RWPE2 (cell line): Measurements from ENCODE around the gene FANCC.
"Not testable (repeated sequence)": the region's sequence is repeated elsewhere in the genome, so short reads cannot be mapped to it uniquely, and the experiment has no call there.

Experiments used
- ATAC-seq: fragments of 200-7000 bp; cut with Tn5 transposase; 3 replicates; pipeline ENCODE4 v1.9.1; 2021; ENCODE audit warnings: low read depth
- DNase-seq: peaks from one replicate; pipeline ENCODE4 v3.0.0-alpha.2; 2020; ENCODE audit warnings: low spot score
- H3K27ac ChIP-seq: fragments of 450-650 bp; 2 replicates; pipeline ENCODE4 v1.5.1; 2017; ENCODE audit warnings: mild to moderate bottlenecking; ENCODE audit not compliant: poor library complexity, severe bottlenecking
- H3K27me3 ChIP-seq: fragments of 250-450 bp; sonication (Bioruptor Pico); 2 replicates; pipeline ENCODE4 v1.5.1; 2021; ENCODE audit warnings: mild to moderate bottlenecking, moderate library complexity; ENCODE audit not compliant: insufficient read depth, poor library complexity, severe bottlenecking
- H3K36me3 ChIP-seq: fragments of 250-450 bp; sonication (Bioruptor Pico); 2 replicates; pipeline ENCODE4 v1.5.1; 2020; ENCODE audit warnings: low read depth, mild to moderate bottlenecking, moderate library complexity
- H3K4me1 ChIP-seq: fragments of 250-450 bp; sonication (Bioruptor Pico); 2 replicates; pipeline ENCODE4 v1.5.1; 2021; ENCODE audit warnings: mild to moderate bottlenecking, moderate library complexity; ENCODE audit not compliant: insufficient read depth, poor library complexity, severe bottlenecking
- H3K4me3 ChIP-seq: fragments of 250-450 bp; sonication (Bioruptor Pico); 2 replicates; pipeline ENCODE4 v1.5.1; 2021; ENCODE audit warnings: mild to moderate bottlenecking, moderate library complexity; ENCODE audit not compliant: severe bottlenecking
- H3K9me3 ChIP-seq: fragments of 250-450 bp; sonication (Bioruptor Pico); 2 replicates; pipeline ENCODE4 v1.5.1; 2021; ENCODE audit warnings: mild to moderate bottlenecking, moderate library complexity; ENCODE audit not compliant: severe bottlenecking
- TF ChIP-seq, protein P1 (sequence below): fragments of 450-650 bp; IDR thresholded peaks from one replicate; pipeline ENCODE4 v1.5.1; 2017; ENCODE audit warnings: mild to moderate bottlenecking, moderate library complexity; ENCODE audit not compliant: poor library complexity, severe bottlenecking

FANCC gene

DNA sequence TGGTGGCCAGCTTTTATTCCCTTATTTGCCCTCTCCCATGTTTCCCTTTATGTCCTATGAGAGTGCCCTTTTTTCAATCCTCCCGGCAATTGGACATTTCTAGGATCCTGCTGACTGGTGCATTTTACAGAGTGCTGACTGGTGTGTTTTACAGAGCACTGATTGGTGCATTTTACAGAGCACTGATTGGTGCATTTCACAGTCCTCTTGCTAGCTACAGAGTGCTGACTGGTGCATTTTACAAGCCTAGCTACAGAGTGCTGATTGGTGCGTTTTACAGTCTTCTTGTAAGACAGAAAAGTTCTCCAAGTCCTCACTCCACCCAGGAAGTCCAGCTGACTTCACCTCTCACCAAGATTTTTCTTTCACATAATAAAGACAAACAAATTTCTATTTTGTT is 15.4 kb upstream of the FANCC start:
- ATAC-seq: no peak
- TF ChIP-seq, protein P1, sequence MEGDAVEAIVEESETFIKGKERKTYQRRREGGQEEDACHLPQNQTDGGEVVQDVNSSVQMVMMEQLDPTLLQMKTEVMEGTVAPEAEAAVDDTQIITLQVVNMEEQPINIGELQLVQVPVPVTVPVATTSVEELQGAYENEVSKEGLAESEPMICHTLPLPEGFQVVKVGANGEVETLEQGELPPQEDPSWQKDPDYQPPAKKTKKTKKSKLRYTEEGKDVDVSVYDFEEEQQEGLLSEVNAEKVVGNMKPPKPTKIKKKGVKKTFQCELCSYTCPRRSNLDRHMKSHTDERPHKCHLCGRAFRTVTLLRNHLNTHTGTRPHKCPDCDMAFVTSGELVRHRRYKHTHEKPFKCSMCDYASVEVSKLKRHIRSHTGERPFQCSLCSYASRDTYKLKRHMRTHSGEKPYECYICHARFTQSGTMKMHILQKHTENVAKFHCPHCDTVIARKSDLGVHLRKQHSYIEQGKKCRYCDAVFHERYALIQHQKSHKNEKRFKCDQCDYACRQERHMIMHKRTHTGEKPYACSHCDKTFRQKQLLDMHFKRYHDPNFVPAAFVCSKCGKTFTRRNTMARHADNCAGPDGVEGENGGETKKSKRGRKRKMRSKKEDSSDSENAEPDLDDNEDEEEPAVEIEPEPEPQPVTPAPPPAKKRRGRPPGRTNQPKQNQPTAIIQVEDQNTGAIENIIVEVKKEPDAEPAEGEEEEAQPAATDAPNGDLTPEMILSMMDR: no peak

DNA sequence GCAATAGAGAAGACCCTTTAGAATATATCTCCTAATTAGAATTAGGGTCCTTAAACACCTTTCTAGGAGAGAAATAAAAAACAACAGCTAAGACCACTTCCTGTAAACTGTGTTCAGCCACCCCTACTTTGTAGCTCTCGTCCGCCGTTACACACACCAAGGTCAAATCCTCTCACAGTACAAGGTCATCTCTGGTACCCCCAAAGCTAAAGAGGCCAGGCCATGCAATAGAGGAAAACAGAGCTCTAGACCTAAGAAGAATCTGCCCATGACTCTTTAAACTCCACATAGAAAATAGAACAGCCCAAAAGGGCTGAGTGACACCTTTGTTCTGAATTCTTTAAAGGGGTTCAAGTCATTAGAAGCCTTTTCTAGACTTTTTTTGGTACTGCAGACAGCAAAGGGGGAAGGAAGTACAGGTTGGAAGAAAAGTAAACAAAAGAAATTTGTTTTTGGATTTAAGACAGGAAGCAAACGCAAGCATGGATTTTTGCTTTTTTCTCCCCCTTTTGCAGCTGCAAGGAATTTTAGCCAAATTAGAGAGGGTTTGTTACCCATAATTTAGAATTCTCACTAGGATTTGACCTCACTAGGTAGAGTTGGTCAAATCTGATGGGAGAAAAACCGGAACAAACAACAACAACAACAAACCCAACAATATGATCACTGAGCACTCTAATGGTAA is 13.4 kb upstream of the FANCC start:
- no peak overlapping the region for H3K27ac ChIP-seq
- peaks cover 9% of the 10 kb centered on the region for H3K9me3 ChIP-seq
- H3K4me3 ChIP-seq: no peak overlapping the region
- no peaks in the 10 kb centered on the region for H3K36me3 ChIP-seq
- ATAC-seq: no peak
- no peaks in the 10 kb centered on the region for H3K27me3 ChIP-seq
- H3K4me1 ChIP-seq: no peaks in the 10 kb centered on the region
- no peak for DNase-seq
- TF ChIP-seq, protein P1: no peak

More for the DNA sequence above, 15.4 kb upstream of the FANCC start:
- DNase-seq: no peak
- Histone ChIP-seq H3K4me3 (no peak overlapping the region), H3K27ac (no peak overlapping the region), H3K4me1 (no peaks in the 10 kb centered on the region), H3K9me3 (peaks cover 4% of the 10 kb centered on the region), H3K36me3 (no peaks in the 10 kb centered on the region), H3K27me3 (no peaks in the 10 kb centered on the region)

DNA sequence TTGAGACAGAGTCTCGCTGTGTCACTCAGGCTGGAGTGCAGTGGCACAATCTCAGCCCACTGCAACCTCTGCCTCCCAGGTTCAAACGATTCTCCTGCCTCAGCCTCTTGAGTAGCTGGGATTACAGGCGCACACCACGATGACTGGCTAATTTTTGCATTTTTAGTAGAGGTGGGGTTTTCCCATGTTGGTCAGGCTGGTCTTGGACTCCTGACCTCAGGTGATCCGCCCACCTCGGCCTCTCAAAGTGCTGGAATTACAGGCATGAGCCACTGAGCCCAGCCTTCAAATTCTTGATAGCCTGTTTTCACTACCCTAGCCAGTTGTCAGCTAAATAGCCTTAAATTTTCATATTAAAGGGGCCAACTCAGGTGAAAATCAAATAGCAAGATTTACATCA is 11.6 kb upstream of the FANCC start:
- not testable (repeated sequence) for H3K27me3 ChIP-seq, H3K27ac ChIP-seq, H3K36me3 ChIP-seq, H3K4me1 ChIP-seq, ATAC-seq, H3K4me3 ChIP-seq, DNase-seq, H3K9me3 ChIP-seq

DNA sequence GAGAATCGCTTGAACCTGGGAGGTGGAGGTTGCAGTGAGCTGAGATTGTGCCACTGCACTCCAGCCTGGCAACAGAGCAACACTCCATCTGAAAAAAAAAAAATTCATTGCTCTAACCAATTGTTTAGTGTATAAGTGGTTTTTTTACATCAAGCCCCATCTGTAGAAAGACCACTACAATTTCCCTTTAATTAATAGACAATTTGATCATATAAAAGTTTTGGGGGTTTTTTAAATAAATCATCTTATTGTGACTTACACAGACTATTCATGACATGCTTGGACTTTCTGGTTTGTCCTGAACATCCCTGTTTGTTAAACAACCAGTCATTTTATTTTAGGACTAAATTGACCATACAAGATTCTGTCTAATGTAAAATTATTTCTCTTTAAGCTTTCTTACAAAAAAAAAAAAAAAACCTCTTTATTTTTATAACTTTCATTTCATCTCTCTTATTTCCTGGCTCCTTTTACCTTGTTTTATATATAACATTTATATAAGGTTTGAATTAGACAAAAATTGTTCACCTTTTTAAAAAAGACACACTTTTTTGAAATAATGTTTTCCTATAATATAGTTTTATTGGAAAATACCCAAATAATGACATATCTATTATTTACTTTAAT is 9.8 kb upstream of the FANCC start:
- Histone ChIP-seq H3K36me3 (no peaks in the 10 kb centered on the region), H3K4me3 (no peak overlapping the region), H3K27me3 (no peaks in the 10 kb centered on the region), H3K4me1 (no peaks in the 10 kb centered on the region), H3K27ac (no peak overlapping the region), H3K9me3 (peaks cover 7% of the 10 kb centered on the region)
- no peak for ATAC-seq
- TF ChIP-seq, protein P1: no peak
- DNase-seq: no peak

DNA sequence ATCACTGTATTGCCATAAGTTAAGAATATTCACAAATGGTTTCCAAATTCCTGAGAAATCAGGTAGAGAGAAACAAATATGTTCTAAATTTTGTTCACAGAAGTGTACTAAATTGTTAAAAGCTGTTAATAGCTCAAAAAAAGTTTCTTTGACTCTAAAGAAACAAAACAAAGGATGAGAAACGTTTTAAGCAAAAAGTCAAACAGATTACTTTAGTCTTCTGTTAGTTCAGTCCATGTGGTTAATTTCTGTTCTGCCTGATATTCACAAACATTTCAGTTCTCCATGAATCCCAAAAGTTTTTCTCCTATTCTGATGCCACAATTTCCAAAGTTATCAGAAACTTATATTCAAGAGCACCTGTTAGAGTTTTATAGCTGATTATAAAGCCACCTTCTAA is 7.7 kb upstream of the FANCC start:
- ATAC-seq (no peak), DNase-seq (no peak)
- no peaks in the 10 kb centered on the region for H3K4me1 ChIP-seq
- H3K4me3 ChIP-seq: no peak overlapping the region
- peaks cover 7% of the 10 kb centered on the region for H3K9me3 ChIP-seq
- no peak overlapping the region for H3K27ac ChIP-seq
- no peaks in the 10 kb centered on the region for H3K27me3 ChIP-seq
- TF ChIP-seq, protein P1: no peak
- no peaks in the 10 kb centered on the region for H3K36me3 ChIP-seq
